MCF 10A (cell line): ENCODE measurements around the gene ST3GAL3. TPM values are rescaled to one million over a fixed set of nuclear protein-coding genes. Genes with fewer than 3 reads are reported as not detected.

ENCODE experiments used
- BruUV-seq: library from RNA; stranded (reverse); fragments of 400-500 nt; replicated peaks from 2 replicates; lab custom pipeline; 2021; lab: Mats Ljungman, UMichigan
- CTCF ChIA-PET: fragments of 300-600 bp; sonication (Branson Sonifier 250); formaldehyde crosslinking; extraction: SDS; loops from one replicate; lab custom pipeline; 2021; ENCODE audit warnings: antibody characterized with exemption, inconsistent platforms; lab: Yijun Ruan, JAX
- POLR2A ChIA-PET: fragments of 300-600, 350-650 bp; sonication (Branson Sonifier 250); formaldehyde crosslinking; extraction: SDS; loops from one replicate; lab custom pipeline; 2020; ENCODE audit warnings: antibody characterized with exemption, inconsistent platforms; lab: Yijun Ruan, JAX
- DNase-seq: peaks from one replicate; pipeline ENCODE4 v3.0.0-alpha.2; 2018; ENCODE audit not compliant: unreplicated experiment
- H3K27ac Mint-ChIP-seq: one replicate; pipeline ENCODE4 v1.8.0; 2022; ENCODE audit warnings: mild to moderate bottlenecking, low read depth, mixed read lengths; ENCODE audit not compliant: unreplicated experiment
- H3K27me3 Mint-ChIP-seq: one replicate; pipeline ENCODE4 v1.8.0; 2022; ENCODE audit warnings: mixed read lengths; ENCODE audit not compliant: insufficient read depth, unreplicated experiment
- H3K36me3 Mint-ChIP-seq: one replicate; pipeline ENCODE4 v1.8.0; 2022; ENCODE audit warnings: mild to moderate bottlenecking, moderate library complexity, mixed read lengths; ENCODE audit not compliant: insufficient read depth, unreplicated experiment
- H3K4me1 Mint-ChIP-seq: one replicate; pipeline ENCODE4 v1.8.0; 2022; ENCODE audit warnings: mixed read lengths; ENCODE audit not compliant: insufficient read depth, unreplicated experiment
- H3K4me3 Mint-ChIP-seq: one replicate; pipeline ENCODE4 v1.8.0; 2022; ENCODE audit warnings: mild to moderate bottlenecking, moderate library complexity, mixed read lengths; ENCODE audit not compliant: unreplicated experiment
- H3K9me3 Mint-ChIP-seq: one replicate; pipeline ENCODE4 v1.8.0; 2022; ENCODE audit warnings: mixed read lengths; ENCODE audit not compliant: unreplicated experiment
- CTCF ChIP-seq: fragments of 200-600 bp; IDR thresholded peaks from one replicate; pipeline ENCODE4 v1.8.0; 2022; ENCODE audit warnings: antibody characterized with exemption, mild to moderate bottlenecking; ENCODE audit not compliant: unreplicated experiment
- intact Hi-C: fragments of 100-400 bp; cut with micrococcal nuclease; formaldehyde crosslinking; loops from 2 replicates; pipeline ENCODE4 v1.14.1; 2022
- total RNA-seq: library from RNA; stranded (reverse); gene quantifications from 2 replicates; pipeline ENCODE4 v1.2.3, GENCODE V29; 2022

Gene ST3GAL3
- total RNA-seq, 1 experiment from 2014 or later, result 24.2 TPM

GRCh38 chr1:43930949-43931275 lies 223.6 kb downstream of the ST3GAL3 start:
- no peak overlapping the region for H3K27ac Mint-ChIP-seq
- POLR2A ChIA-PET, result interaction anchor here (1.0 to 3.3 kb wide), 4 partner anchors 15 to 167 kb away, joined by 3 to 13 read pairs (median 12); partner anchors contain the start of gene IPO13
- no peak overlapping the region for H3K4me3 Mint-ChIP-seq
- H3K4me1 Mint-ChIP-seq, result peaks cover 27% of the 10 kb centered on the region
- no peaks in the 10 kb centered on the region for H3K36me3 Mint-ChIP-seq
- no peaks in the 10 kb centered on the region for H3K27me3 Mint-ChIP-seq
- CTCF ChIA-PET, result interaction anchor here (0.6 to 13.0 kb wide), 7 partner anchors 9 to 164 kb away, joined by 3 to 369 read pairs (median 4); no protein-coding TSS in a partner anchor
- DNase-seq, result peak; percentile 44
- no peak for TF ChIP-seq CTCF
- no TSS peak for BruUV-seq
- H3K9me3 Mint-ChIP-seq, result peaks cover 9% of the 10 kb centered on the region
- intact Hi-C loops, result loop anchor here (10.0 kb wide), 2 partner anchors 76 to 696 kb away; no protein-coding TSS in a partner anchor

DNA sequence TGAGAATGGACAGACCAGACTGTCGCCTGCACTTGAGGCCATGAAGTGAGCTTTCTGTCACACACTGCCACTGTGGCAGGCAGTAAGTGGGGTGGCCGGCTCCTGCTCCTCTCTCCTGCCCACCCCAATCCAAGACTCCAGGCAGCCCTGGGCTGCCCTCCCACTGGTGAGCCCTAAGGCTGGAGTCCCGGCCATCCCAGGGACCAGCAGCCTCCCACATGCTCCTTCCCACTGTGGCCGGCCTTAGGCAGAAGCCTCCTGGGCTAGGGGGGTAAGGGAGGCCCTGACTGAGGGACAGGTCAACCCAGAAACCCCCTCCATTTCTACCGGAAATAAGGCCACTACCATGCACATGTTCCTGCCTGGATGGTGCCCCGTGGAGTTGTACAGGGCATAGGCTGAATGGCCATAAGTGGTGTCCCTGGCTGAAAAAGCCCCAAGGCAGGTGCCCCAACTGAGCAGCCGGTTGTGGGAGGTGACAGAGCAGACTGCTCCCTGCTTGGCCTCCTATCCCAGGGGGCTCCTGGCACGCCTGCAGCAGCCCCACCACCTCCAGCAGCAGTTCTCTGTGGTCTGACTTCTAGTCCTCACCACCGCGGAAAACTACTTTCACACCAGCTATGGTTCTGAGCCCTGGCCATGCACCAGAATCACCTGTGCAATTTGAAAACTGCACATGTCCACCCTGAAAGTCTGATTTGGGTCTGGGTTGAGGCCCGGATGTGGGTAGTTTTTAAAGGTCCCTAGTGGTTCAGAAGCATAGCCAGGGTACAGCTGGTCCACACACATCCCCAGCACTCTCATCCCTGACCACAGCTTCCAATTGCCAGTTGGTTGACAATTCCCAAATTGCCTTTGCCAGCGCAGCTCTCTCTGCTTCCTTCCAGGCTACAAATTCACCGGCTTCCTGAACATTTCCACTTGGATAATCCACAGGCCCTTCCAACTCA lies 224.7 kb downstream of the ST3GAL3 start:
- POLR2A ChIA-PET, result interaction anchor here (0.6 to 3.3 kb wide), 7 partner anchors 14 to 280 kb away, joined by 3 to 34 read pairs (median 3); partner anchors contain the start of gene IPO13

DNA sequence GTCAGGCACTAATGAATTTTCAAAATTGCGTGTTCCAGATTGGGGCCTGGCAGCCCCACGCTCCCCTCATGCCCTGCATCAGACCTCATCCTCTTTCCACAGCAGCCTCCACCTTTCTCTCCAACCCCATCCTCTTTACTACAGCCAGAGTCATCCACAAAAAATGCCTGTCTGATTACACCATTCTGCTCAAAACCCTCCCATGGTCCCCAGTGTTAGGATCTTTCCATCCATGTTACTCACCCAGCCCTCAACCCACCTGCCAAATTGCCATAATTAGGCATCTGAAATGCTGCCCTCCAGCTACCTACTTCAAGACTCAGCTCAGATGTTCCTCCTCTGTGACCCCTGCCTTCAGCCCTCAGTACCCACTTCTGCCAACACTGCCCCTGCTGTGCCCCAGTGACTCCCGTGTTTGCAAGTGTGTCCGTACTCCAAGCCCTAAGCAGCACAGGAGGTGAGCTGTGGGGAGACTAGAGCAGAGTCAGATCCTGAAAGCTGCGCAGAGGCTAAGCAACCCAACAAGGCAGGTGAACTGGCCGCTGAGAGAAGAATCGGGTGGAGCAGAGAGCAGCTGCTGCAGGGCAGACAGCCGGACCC lies 225.6 kb downstream of the ST3GAL3 start:
- BruUV-seq, result no TSS peak
- Mint-ChIP-seq H3K9me3 (peaks cover 1% of the 10 kb centered on the region), H3K4me3 (peak overlapping the region; percentile 34), H3K36me3 (no peaks in the 10 kb centered on the region), H3K27ac (no peak overlapping the region), H3K27me3 (no peaks in the 10 kb centered on the region), H3K4me1 (peaks cover 35% of the 10 kb centered on the region)
- no peak for TF ChIP-seq CTCF
- ChIA-PET CTCF (interaction anchor here (0.6 to 13.0 kb wide), 7 partner anchors 11 to 1079 kb away, joined by 4 to 369 read pairs (median 18); no protein-coding TSS in a partner anchor), POLR2A (interaction anchor here (0.6 to 3.3 kb wide), 8 partner anchors 13 to 281 kb away, joined by 3 to 34 read pairs (median 3); no protein-coding TSS in a partner anchor)
- peak; percentile 49 for DNase-seq
- intact Hi-C loops, result loop anchor here (10.0 kb wide), 2 partner anchors 78 to 698 kb away; no protein-coding TSS in a partner anchor

More for the DNA sequence above, 224.7 kb downstream of the ST3GAL3 start:
- Mint-ChIP-seq H3K9me3 (peaks cover 7% of the 10 kb centered on the region), H3K27ac (no peak overlapping the region), H3K4me1 (peaks cover 27% of the 10 kb centered on the region), H3K36me3 (no peaks in the 10 kb centered on the region), H3K4me3 (no peak overlapping the region), H3K27me3 (no peaks in the 10 kb centered on the region)
- no peak for TF ChIP-seq CTCF
- BruUV-seq, result no TSS peak
- DNase-seq, result no peak
- intact Hi-C loops, result loop anchor here (10.0 kb wide), 2 partner anchors 77 to 697 kb away; no protein-coding TSS in a partner anchor
- CTCF ChIA-PET, result interaction anchor here (0.6 to 13.0 kb wide), 4 partner anchors 14 to 165 kb away, joined by 3 to 369 read pairs (median 4); no protein-coding TSS in a partner anchor
